Measurements from ENCODE around the gene DR1.
"Not testable (repeated sequence)": the region's sequence is repeated elsewhere in the genome, so short reads cannot be mapped to it uniquely, and the experiment has no call there.

DR1 gene

GRCh38 chr1:93347334-93347899, 1.7 kb downstream of the DR1 start:
- TF ChIP-seq, protein P1, sequence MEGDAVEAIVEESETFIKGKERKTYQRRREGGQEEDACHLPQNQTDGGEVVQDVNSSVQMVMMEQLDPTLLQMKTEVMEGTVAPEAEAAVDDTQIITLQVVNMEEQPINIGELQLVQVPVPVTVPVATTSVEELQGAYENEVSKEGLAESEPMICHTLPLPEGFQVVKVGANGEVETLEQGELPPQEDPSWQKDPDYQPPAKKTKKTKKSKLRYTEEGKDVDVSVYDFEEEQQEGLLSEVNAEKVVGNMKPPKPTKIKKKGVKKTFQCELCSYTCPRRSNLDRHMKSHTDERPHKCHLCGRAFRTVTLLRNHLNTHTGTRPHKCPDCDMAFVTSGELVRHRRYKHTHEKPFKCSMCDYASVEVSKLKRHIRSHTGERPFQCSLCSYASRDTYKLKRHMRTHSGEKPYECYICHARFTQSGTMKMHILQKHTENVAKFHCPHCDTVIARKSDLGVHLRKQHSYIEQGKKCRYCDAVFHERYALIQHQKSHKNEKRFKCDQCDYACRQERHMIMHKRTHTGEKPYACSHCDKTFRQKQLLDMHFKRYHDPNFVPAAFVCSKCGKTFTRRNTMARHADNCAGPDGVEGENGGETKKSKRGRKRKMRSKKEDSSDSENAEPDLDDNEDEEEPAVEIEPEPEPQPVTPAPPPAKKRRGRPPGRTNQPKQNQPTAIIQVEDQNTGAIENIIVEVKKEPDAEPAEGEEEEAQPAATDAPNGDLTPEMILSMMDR (IDR thresholded peaks at IDR 0.05; ENCODE audit: control insufficient read depth, insufficient read depth, low read depth, low read length, missing control alignments), result no peak
- DNase-seq (ENCODE audit: low read depth), result no peak
- H3K4me3 ChIP-seq (ENCODE audit: control insufficient read depth, low read depth, low read length), result peak overlapping the region; percentile 85

DNA sequence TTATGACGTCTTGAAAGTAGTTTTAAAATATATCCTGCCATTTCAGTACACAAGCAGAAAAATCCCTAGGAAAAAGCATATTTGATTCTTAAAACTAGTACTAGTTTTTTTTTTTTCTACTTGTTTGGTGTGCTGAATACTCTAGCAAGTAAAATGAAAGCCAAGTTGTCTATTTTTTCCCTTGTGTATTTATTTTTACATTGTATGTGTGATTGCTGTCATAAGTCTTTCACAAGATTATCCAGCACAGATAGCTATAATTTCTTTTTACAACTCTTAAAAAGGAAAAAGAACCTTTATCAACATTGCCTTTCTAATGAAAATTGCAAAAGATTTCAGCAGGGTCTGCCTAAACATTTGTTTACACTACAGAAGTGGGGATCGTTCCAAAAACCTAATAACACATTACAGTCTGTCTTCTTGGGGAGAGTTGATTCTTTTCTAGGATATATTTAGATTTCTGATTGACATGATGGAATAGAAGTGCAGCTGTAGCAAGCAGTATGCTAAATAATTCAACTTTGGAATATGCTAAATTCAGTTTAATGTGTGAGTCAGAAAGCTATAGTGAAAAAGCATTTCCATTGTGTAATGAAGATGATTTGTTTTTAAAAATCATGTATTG, 2.5 kb downstream of the DR1 start:
- DNase-seq (ENCODE audit: low read depth), result no peak
- TF ChIP-seq, protein P1 (IDR thresholded peaks at IDR 0.05; ENCODE audit: control insufficient read depth, insufficient read depth, low read depth, low read length, missing control alignments), result no peak
- H3K4me3 ChIP-seq (ENCODE audit: control insufficient read depth, low read depth, low read length), result peak overlapping the region; percentile 85

- DNase-seq (ENCODE audit: low read depth), result no peak
- TF ChIP-seq, protein P1 (IDR thresholded peaks at IDR 0.05; ENCODE audit: control insufficient read depth, insufficient read depth, low read depth, low read length, missing control alignments), result no peak
- peak overlapping the region; percentile 18 for H3K4me3 ChIP-seq (ENCODE audit: control insufficient read depth, low read depth, low read length)
These were observed 3.8 kb downstream of the DR1 start for GRCh38 chr1:93349231-93350135.

DNA sequence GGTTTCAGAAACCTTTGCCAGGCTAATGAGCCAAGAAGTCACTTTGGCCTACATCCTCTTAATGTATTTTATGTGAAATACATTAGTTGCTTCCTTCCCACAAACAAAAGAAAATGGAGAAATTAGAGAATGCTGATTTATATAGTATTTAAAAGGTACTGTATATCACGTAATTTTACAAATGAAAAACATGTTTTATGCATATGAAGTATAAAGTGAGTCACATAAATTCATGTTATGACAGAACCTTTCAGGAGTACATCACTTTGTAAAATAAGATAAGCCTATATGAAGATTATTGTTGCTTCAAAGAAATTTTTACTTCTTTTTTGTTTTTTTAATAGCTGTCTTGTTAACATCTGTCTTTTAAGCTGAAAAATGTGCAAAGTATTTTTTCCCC, 4.6 kb downstream of the DR1 start:
- DNase-seq (ENCODE audit: low read depth), result no peak
- TF ChIP-seq, protein P1 (IDR thresholded peaks at IDR 0.05; ENCODE audit: control insufficient read depth, insufficient read depth, low read depth, low read length, missing control alignments), result no peak
- H3K4me3 ChIP-seq (ENCODE audit: control insufficient read depth, low read depth, low read length), result no peak overlapping the region

- DNase-seq (ENCODE audit: low read depth), result no peak
- TF ChIP-seq, protein P1 (IDR thresholded peaks at IDR 0.05; ENCODE audit: control insufficient read depth, insufficient read depth, low read depth, low read length, missing control alignments), result no peak
- no peak overlapping the region for H3K4me3 ChIP-seq (ENCODE audit: control insufficient read depth, low read depth, low read length)
These were observed 5.2 kb downstream of the DR1 start for GRCh38 chr1:93350875-93351274.

DNA sequence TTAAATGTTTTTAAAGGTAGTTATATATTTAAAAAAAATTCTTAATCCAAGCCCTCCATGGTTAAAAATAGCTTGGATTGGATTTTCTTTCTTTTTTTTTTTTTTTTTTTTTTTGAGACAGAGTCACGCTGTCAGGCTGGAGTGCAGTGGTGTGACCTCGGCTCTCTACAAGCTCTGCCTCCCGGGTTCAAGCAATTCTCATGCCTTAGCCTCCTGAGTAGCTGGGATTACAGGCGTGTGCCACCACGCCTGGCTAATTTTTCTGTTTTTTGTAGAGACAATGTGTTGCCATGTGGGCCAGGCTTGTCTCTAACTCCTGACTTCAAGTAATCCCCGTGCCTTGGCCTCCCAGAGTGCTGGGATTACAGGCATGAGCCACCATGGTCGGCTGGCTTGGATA, 5.6 kb downstream of the DR1 start:
- not testable (repeated sequence) for DNase-seq (ENCODE audit: low read depth); H3K4me3 ChIP-seq (ENCODE audit: control insufficient read depth, low read depth, low read length)

- no peak overlapping the region for H3K4me3 ChIP-seq (ENCODE audit: control insufficient read depth, low read depth, low read length)
- TF ChIP-seq, protein P1 (IDR thresholded peaks at IDR 0.05; ENCODE audit: control insufficient read depth, insufficient read depth, low read depth, low read length, missing control alignments), result no peak
- DNase-seq (ENCODE audit: low read depth), result no peak
These were observed 6.7 kb downstream of the DR1 start for GRCh38 chr1:93352376-93352775.

Measured in AG09309 (cell line).